H7 (cell line): ENCODE data around the gene SH2B3. TPM values are rescaled to one million over a fixed set of nuclear protein-coding genes. Genes with fewer than 3 reads are reported as not detected.
"Not testable (repeated sequence)": the region's sequence is repeated elsewhere in the genome, so short reads cannot be mapped to it uniquely, and the experiment has no call there.

Source experiments
- DNase-seq: peaks from one replicate; pipeline ENCODE4 v3.0.0; 2012
- H3K27me3 ChIP-seq: 2 replicates; pipeline ENCODE4 v1.6.0; 2011; ENCODE audit warnings: mild to moderate bottlenecking, low read length; ENCODE audit not compliant: control insufficient read depth, insufficient read depth
- H3K36me3 ChIP-seq: replicated peaks from 2 replicates; pipeline ENCODE4 v1.5.1; 2011; ENCODE audit warnings: low read length; ENCODE audit not compliant: control insufficient read depth, insufficient read depth
- H3K4me3 ChIP-seq: 2 replicates; pipeline ENCODE4 v1.5.1; 2011; ENCODE audit warnings: low read depth, mild to moderate bottlenecking, control low read depth, low read length, moderate library complexity; ENCODE audit not compliant: insufficient read depth
- total RNA-seq: library from RNA; depleted of rRNA; stranded (reverse); fragments of >200 nt; shearing (Covaris generic); gene quantifications from 2 replicates; pipeline ENCODE4 v1.2.3, GENCODE V29; 2014

SH2B3 gene
- total RNA-seq, 1 experiment from 2014 or later, result 26.8 TPM

DNA sequence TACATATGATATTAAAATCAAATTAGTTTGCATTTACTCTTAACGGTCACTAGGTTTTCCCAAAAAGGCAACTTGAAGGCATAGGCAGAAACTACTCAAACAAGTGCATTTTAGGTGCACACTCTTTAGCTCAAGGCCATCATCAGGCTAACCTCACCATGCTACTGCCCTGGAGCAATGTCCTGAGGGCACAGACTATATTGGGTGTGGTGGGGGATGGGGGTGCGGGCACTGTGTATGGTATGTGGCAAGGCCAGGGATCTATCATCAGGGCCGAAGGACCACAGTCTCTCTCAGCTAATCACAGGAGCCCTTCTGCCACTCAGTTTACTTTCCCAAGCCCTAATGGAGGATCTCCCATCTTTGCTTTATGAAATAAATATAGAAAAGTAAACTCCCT, 51.9 kb downstream of the SH2B3 start:
- peak; percentile 12 for DNase-seq
- no peak overlapping the region for H3K4me3 ChIP-seq
- H3K27me3 ChIP-seq, result no peaks in the 10 kb centered on the region
- H3K36me3 ChIP-seq, result peaks cover 23% of the 10 kb centered on the region

DNA sequence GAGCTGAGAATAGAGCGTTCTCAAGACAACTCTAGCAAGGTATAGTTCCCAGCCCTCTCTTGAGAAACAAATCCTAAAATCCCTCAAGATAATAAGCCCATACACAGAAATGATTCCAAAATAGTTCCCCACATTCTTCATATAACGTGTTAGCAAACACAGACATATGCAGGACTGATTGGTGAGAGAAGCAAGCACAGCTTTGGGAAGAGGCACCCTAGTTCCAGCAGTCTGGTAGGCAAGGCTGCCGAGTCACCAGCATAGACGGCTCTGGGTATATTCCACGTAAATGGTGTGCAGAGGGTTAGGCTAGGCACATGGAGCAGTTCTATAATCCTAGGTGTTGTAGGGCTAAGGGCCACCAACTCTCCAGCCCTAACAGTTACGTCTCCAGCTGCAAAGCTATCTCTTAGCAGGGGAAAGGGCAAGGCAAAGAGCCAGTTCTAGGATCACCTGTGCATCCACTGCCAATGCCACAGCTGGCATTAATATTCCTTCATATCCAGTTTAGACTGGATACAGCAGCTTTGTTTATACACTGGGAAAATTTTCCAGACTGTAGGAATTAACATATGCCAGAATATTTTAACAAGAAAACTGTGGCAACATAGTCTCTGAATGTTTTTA, 52.9 kb downstream of the SH2B3 start:
- Histone ChIP-seq H3K27me3 (no peaks in the 10 kb centered on the region), H3K4me3 (no peak overlapping the region), H3K36me3 (peaks cover 19% of the 10 kb centered on the region)
- DNase-seq, result no peak

- not testable (repeated sequence) for H3K4me3 ChIP-seq, H3K27me3 ChIP-seq, DNase-seq
- peaks cover 10% of the 10 kb centered on the region for H3K36me3 ChIP-seq
Measured at GRCh38 chr12:111460111-111460510, 54.4 kb downstream of the SH2B3 start.

GRCh38 chr12:111462210-111462769, 56.6 kb downstream of the SH2B3 start:
- no peak for DNase-seq
- Histone ChIP-seq H3K36me3 (no peaks in the 10 kb centered on the region; the same call in 1 of the 2 replicates), H3K4me3 (no peak overlapping the region), H3K27me3 (no peaks in the 10 kb centered on the region)

GRCh38 chr12:111467092-111467856, 61.6 kb downstream of the SH2B3 start:
- Histone ChIP-seq H3K27me3 (no peaks in the 10 kb centered on the region), H3K36me3 (peaks cover 7% of the 10 kb centered on the region), H3K4me3 (no peak overlapping the region)
- DNase-seq, result no peak

DNA sequence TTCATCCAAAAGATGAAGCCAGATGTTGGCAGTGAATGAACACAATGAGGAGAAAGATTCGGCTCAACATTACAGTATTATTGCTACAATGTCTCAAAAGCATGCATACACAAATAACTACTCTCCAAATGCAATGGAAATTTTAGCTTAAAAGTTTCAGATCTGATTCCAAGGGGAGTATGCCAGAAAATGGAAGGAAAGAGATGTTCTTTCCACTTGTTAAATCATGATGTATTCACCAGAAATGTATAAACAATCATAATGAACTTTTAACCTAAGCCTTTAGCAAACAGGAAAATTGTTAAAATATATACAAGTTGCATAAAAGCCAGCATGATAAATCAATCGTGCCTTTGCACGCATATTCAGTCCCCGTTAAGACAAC, 62.1 kb downstream of the SH2B3 start:
- no peak overlapping the region for H3K4me3 ChIP-seq
- peaks cover 7% of the 10 kb centered on the region for H3K36me3 ChIP-seq
- no peak for DNase-seq
- H3K27me3 ChIP-seq, result no peaks in the 10 kb centered on the region

- no peak for DNase-seq
- Histone ChIP-seq H3K4me3 (no peak overlapping the region), H3K36me3 (peaks cover 7% of the 10 kb centered on the region), H3K27me3 (no peaks in the 10 kb centered on the region)
Measured at GRCh38 chr12:111469401-111469800, 63.7 kb downstream of the SH2B3 start.

- no peak for DNase-seq
- Histone ChIP-seq H3K27me3 (no peaks in the 10 kb centered on the region), H3K36me3 (peaks cover 7% of the 10 kb centered on the region), H3K4me3 (no peak overlapping the region)
Measured at GRCh38 chr12:111471236-111471635, 65.5 kb downstream of the SH2B3 start.

- Histone ChIP-seq H3K27me3 (no peaks in the 10 kb centered on the region), H3K36me3 (peaks cover 9% of the 10 kb centered on the region), H3K4me3 (no peak overlapping the region)
- no peak for DNase-seq
Measured at GRCh38 chr12:111482462-111482861, 76.7 kb downstream of the SH2B3 start.

- peaks cover 27% of the 10 kb centered on the region for H3K36me3 ChIP-seq
Measured at GRCh38 chr12:111488271-111488670, 82.5 kb downstream of the SH2B3 start.

DNA sequence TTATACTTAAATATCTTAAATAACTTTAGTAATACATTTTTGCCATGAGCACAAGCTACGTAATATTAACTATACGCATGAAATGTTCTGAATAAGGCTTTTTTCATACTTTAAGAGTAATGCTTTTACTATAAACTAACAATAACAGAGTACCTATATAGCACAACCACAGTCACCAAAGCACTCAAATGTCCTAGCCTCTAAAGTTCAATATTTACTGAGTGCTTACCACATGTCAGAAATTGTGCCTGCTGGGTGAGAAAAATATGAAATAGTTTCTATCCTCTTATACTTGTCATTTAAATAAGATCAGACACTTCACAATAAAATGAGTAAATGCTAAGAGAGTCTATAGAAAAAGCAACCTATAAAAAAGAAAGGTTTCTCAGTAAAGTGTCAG, 83.1 kb downstream of the SH2B3 start:
- DNase-seq, result no peak
- H3K27me3 ChIP-seq, result no peaks in the 10 kb centered on the region
- peaks cover 26% of the 10 kb centered on the region for H3K36me3 ChIP-seq
- H3K4me3 ChIP-seq, result no peak overlapping the region

More at GRCh38 chr12:111488271-111488670, 82.5 kb downstream of the SH2B3 start:
- Histone ChIP-seq H3K27me3 (no peaks in the 10 kb centered on the region), H3K4me3 (no peak overlapping the region)
- DNase-seq, result no peak

- not testable (repeated sequence) for DNase-seq, H3K4me3 ChIP-seq, H3K27me3 ChIP-seq
- peaks cover 16% of the 10 kb centered on the region for H3K36me3 ChIP-seq
Measured at GRCh38 chr12:111492979-111493378, 87.3 kb downstream of the SH2B3 start.

DNA sequence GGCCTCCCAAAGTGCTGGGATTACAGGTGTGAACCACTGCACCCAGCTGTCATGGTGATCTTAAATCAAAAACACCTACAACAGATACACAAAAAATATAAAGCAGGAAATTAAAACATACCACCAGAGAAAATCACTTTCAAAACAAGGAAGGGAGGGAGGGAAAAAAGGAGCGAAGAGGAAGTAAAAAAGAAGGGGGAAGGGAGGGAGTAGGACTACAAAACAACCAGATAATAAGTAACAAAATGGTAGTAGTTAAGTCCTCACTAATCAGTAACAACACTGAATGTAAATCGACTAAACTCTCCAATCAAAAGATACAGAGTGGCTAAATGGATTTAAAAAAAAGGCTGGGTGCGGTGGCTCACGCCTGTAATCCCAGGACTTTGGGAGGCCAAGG, 89.0 kb downstream of the SH2B3 start:
- H3K27me3 ChIP-seq, result no peaks in the 10 kb centered on the region
- no peak overlapping the region for H3K4me3 ChIP-seq
- H3K36me3 ChIP-seq, result peaks cover 11% of the 10 kb centered on the region
- no peak for DNase-seq
